Muscle of arm (tissue), 12 donors: ENCODE data around the gene STING1. TPM values are rescaled to one million over a fixed set of nuclear protein-coding genes. Genes with fewer than 3 reads are reported as not detected.
"Not testable (repeated sequence)": the region's sequence is repeated elsewhere in the genome, so short reads cannot be mapped to it uniquely, and the experiment has no call there.

Experiments
- DNase-seq: peaks from one replicate; pipeline ENCODE4 v3.0.0-alpha.2; 2013
- polyA plus RNA-seq, 12 donors: library from polyadenylated mRNA; unstranded; fragments of 120-200 nt; gene quantifications; one replicate each; pipeline ENCODE4 v1.2.1, GENCODE V29; 2013; ENCODE audit not compliant: insufficient read length in 12 of 12

STING1 gene
- polyA plus RNA-seq, 12 donors: 17.0 to 48.5 (median 31.8) TPM; not detected in 1

DNA sequence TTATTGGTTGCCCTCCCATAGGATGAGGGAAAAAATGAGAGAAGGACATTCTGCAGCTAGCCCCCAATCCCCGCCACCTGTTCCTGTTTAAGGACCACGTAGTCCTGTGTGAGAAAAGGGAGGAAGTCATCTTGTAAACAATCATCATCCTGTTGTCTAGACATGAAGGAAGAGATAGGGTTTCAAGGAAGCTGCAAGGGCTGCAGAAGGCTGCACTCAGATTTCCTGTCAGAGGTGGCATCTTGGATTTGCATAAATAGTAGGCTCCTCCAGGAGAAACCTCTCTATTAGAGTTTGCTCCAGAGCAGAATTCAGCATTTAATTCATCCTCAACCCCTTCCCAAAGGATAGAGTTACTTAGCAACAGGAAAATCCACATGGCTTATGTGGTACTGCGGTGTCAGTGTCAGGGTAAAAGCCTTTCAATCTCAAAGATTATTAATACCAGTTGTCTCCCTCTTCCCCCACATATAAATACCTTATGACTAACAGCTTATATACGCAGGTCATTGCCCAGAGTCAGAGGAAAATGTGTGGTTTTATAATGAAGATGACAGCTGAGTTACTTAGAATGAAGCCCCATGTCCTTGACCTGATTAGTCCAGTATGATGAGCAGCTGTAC lies 38.6 kb downstream of the STING1 start:
- no peak for DNase-seq

DNA sequence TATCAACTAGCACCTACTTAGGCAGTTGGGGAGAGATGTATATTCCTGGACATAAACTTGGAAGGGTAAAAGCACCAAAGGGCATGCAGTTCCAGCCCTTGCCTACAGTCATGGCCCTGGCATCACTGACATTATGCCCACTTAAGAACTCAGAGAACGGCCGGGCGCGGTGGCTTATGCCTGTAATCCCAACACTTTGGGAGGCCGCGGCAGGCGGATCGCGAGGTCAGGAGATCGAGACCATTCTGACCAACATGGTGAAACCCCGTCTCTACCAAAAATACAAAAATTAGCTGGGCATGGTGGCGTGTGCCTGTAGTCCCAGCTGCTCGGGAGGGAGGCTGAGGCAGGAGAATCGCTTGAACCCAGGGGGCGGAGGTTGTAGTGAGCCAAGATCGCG lies 42.1 kb downstream of the STING1 start:
- not testable (repeated sequence) for DNase-seq

DNA sequence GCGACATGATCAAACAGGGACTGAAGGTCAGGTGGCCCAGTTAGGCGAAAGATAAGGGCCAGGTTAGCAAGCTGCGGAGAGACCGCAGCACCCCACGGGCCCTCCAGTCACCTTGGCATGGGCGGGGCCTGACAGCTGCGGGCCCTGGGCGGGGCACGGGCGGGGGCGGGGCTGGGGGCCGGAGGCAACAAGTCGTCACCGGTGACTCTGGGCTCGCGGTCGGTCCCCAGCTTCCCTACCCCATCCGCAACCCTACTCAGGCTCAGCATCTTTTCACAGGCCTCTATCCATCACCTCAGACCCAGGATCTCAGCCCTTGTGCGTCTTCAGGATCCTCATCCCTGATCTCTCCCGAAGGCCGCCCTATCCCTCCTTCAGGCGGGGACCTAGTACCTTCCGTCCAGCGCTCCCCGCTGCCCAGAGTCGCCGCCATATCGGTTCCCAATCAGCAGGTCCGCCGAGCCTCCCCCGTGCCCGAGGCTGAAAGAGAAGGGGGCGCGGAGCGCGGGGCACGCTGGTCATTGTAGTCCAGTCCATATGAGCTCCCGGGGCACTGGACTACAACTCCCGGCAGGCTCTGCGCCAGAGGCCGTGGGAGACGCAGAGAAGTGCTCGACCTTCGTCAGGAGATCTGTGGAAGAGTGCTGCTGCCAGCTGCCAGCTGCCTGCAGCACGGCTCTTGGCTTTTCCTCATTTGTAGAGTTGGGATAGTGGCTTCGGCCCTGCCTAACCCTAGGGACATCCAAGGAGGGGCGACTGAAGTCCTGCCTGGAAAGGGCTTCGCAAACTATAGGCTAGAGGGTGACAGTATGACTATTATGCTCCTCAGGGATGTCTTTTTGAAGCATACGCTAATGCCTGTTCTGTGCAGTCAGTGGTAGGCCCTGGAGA lies 43.3 kb downstream of the STING1 start, which contains the start of gene DNAJC18:
DNAJC18 (minus strand) TSS at position 513 of the 891 bp plus-strand sequence; CDS start at position 433, 80 bp downstream.
- peak; percentile 96 for DNase-seq

DNA sequence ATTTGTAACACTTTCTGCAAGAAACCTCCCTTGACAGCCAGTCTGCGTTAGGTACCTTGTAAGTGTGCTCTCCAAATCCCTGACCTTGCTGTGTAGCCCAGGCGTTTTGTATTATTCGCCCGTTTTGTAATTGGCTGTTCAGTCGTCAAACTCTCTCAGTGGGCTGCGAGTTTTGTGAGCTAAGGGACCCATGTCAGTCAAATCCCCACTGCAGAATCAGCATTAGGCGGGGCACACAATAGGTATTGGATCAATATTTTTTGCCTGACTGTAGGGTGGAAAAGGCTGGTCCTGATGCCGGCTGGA lies 43.9 kb downstream of the STING1 start:
- DNase-seq: no peak

DNA sequence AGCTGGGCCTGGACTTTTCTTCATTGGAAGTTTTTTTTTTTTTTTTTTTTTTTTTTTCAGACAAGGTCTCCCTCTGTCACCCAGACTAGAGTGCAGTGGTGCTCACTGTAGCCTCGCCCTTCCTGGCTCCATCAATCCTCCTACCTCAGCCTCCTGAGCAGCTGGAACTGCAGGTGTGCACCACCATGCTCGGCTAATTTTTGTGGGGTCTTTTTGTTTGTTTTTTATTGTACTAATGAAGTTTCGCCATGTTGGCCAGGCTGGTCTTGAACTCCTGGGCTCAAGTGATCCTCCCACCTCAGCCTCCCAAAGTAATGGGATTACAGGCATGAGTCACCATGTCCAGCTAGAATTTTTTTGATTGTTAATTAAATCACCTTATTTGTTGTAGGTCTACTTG lies 46.9 kb downstream of the STING1 start:
- no peak for DNase-seq

DNA sequence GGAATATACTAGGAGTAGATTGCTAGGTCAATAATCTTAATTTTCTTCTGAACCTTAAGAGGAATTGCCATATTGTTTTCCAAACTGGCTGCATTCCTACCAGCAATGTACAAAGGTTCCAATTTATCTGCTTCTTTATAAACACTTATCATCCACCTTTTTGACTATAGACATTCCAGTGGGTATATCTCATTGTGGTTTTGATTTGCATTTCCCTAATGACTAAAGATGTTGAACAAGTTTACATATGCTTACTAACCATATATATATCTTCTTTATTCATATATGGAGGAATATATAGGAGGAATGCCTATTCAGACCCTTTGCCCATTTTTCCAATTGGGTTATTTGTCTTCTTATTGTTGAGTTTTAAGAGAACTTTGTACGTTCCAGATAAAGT lies 50.9 kb downstream of the STING1 start:
- DNase-seq: no peak

DNA sequence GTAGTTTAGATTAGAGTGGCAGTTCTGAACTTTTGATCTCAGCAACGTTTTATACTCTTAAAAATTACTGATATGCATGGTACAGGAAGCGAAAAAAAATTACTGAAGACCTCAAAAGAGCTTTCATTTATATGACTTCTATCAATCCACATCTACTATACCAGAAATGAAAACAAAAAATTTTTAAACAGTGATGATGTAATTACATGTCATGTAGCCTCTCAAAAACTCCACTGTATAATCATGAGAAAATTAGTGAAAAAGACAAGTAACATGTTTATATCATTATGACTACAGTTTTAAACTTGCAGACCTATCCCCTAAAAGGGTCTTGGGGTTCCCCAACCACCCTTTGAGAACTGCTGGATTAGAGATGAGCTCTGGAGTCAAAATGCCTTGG lies 52.5 kb downstream of the STING1 start:
- DNase-seq: no peak

DNA sequence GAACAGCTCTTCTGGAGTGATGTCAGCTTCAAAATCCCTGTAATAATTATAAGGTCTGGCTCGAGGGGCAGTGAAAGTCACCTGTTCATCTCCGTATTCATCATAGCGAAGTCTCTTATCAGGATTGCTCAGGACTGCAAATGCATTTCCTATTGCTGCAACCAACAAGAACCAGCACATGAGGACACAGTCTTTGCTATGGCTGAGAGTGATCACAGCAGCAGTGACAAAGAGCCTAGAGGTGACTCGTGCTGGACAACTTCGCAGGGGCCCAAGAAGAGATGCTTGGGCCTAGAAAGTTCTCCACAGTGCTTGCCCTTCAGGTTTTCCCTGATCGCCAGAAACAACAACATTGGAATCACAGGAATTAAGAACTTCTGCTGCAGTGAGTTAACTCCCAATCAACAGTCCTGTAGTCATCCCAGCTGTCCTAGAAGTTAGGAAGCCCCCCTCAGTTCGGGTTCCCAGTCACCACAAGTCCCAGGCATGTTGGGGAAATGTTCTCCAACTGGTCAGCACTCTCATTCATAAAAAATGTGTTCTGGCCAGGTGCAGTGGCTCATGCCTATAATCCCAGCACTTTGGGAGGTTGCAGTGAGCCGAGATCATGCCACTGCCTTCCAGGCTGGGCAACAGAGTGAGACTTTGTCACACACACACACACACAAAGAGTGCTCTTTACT lies 56.2 kb downstream of the STING1 start:
- no peak for DNase-seq

Other genes starting within 250 kb of the STING1 start
- gene MATR3, start 189.0 kb downstream of the STING1 start, polyA plus RNA-seq: 100 to 1,000 TPM in 11 of 12 donors, not detected in 1; 259 to 407 (median 356) TPM
- gene PAIP2, start 140.9 kb downstream of the STING1 start, polyA plus RNA-seq: 100 to 1,000 TPM in 11 of 12 donors, not detected in 1; 102 to 182 (median 133) TPM
- gene SLC23A1, start 99.5 kb downstream of the STING1 start, polyA plus RNA-seq: 1 to 10 TPM in 1 of 12 donors, under 1 TPM in 9, not detected in 2; 0.14 to 1.5 (median 0.56) TPM
- gene MZB1, start 92.8 kb downstream of the STING1 start, polyA plus RNA-seq: 1 to 10 TPM in 2 of 12 donors, under 1 TPM in 8, not detected in 2; 0.10 to 3.0 (median 0.39) TPM
- 10 to 100 TPM in 11 of 12 donors, not detected in 1; 12.2 to 61.0 (median 29.0) TPM for gene PROB1, start 87.7 kb downstream of the STING1 start, polyA plus RNA-seq
- gene SPATA24, start 78.7 kb downstream of the STING1 start, polyA plus RNA-seq: 10 to 100 TPM in 5 of 12 donors, 1 to 10 TPM in 5, not detected in 2; 7.1 to 13.2 (median 10.6) TPM
- 10 to 100 TPM; 10.4 to 82.0 (median 27.2) TPM for gene DNAJC18, start 43.2 kb downstream of the STING1 start, polyA plus RNA-seq
- 10 to 100 TPM in 11 of 12 donors, not detected in 1; 19.1 to 53.2 (median 34.0) TPM for gene ECSCR, start 20.0 kb downstream of the STING1 start, polyA plus RNA-seq
- gene SMIM33, start 11.8 kb downstream of the STING1 start, polyA plus RNA-seq: not detected
- gene UBE2D2, start 78.6 kb upstream of the STING1 start, polyA plus RNA-seq: 100 to 1,000 TPM in 10 of 12 donors, 10 to 100 TPM in 1, not detected in 1; 86.7 to 157 (median 138) TPM
- 100 to 1,000 TPM in 3 of 12 donors, 10 to 100 TPM in 8, not detected in 1; 66.4 to 118 (median 79.4) TPM for gene CXXC5, start 165.6 kb upstream of the STING1 start, polyA plus RNA-seq